ENCODE results near the gene DGKQ. TPM values are rescaled to one million over a fixed set of nuclear protein-coding genes. Genes with fewer than 3 reads are reported as not detected.

The DGKQ gene
- total RNA-seq, 1 experiment from 2014 or later: 15.9 TPM

DNA sequence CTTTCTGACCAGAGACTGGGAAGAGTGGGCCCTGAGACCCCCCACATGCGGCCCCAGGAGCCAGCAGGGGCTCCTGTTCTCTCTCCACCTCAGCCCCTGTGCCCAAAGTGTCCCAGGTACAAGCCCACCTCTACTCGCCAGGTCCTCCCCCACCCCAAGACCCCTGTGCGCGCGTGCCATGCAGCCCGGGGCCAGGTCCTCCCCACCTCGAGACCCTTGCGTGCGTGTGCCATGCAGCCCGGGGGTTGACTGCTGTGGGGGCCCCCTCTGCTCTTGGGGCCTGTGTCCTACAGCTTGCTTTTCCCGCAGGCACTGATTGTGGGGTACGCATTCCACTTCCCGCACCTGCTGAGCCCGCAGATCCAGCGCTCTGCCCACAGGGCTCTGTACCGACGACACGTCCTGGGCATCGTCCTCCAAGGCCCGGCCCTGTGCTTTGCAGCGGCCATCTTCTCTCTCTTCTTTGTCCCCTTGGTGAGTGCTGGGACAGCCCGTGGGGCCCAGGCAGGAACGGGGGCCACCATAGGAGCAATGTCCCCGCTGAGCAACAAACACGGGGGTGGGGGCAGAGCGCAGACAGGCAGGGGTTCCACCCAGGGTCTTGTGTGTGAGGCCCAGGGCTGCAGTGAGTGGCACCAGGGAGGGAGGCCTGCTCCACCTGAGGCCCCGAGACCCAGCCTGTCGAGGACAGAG, 20.3 kb downstream of the DGKQ start:
- BruUV-seq (replicated peaks): no TSS peak
- intact Hi-C loops (cut with micrococcal nuclease): no loop called here

DNA sequence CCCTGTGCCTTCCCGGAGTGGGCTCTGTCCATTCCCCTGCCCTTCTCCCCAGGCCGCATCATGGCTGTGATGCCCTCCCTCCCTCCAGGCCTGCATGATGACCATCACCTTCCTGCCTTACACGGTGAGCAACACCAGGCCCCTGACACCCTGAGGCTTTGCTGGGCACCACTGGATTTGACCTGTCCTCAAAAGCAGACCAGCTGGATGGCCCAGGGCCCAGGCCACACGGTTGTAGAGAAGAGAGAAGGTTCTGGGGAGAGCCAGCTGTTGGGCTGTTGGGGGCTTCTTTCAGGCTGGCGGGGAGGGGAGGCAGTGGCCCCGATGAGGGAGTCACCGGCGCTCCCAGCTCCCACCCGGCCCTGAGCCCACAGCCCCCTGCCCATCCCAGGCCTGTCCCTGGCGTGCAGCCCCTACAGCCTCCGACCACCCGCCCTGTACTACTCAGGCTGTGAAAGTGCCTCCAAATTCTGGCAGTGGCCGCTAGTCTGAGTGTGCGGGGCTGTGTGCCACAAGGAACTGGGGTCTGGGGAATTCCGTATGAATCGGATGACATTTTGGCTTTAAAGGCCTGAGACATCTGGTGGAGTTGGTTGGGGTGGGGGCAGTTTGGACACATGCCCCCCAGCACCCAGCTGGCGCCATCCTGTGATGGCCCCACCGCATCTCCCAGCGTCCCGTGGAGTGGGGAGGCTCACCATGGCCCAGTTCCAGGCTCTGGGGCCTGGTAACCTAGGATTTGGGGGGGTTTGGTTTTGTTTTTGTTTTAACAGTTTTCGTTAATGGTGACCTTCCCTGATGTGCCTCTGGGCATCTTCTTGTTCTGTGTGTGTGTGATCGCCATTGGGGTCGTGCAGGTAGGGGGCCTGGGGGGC, 21.5 kb downstream of the DGKQ start:
- CTCF ChIA-PET: no interaction called here
- Mint-ChIP-seq H3K36me3 (ENCODE audit: insufficient read depth, unreplicated experiment) (no peaks in the 10 kb centered on the region), H3K9me3 (ENCODE audit: unreplicated experiment) (no peaks in the 10 kb centered on the region), H3K4me1 (ENCODE audit: insufficient read depth, unreplicated experiment) (no peaks in the 10 kb centered on the region), H3K4me3 (ENCODE audit: unreplicated experiment) (no peak overlapping the region), H3K27me3 (ENCODE audit: insufficient read depth, unreplicated experiment) (no peaks in the 10 kb centered on the region), H3K27ac (ENCODE audit: low read depth, unreplicated experiment) (no peak overlapping the region)
- no peak for DNase-seq (ENCODE audit: unreplicated experiment)
- BruUV-seq (replicated peaks): no TSS peak
- POLR2A ChIA-PET: no interaction called here
- TF ChIP-seq, protein P1, sequence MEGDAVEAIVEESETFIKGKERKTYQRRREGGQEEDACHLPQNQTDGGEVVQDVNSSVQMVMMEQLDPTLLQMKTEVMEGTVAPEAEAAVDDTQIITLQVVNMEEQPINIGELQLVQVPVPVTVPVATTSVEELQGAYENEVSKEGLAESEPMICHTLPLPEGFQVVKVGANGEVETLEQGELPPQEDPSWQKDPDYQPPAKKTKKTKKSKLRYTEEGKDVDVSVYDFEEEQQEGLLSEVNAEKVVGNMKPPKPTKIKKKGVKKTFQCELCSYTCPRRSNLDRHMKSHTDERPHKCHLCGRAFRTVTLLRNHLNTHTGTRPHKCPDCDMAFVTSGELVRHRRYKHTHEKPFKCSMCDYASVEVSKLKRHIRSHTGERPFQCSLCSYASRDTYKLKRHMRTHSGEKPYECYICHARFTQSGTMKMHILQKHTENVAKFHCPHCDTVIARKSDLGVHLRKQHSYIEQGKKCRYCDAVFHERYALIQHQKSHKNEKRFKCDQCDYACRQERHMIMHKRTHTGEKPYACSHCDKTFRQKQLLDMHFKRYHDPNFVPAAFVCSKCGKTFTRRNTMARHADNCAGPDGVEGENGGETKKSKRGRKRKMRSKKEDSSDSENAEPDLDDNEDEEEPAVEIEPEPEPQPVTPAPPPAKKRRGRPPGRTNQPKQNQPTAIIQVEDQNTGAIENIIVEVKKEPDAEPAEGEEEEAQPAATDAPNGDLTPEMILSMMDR (IDR thresholded peaks at IDR 0.05; ENCODE audit: unreplicated experiment): no peak
- intact Hi-C loops (cut with micrococcal nuclease): no loop called here

More for the DNA sequence above, 20.3 kb downstream of the DGKQ start:
- H3K36me3 Mint-ChIP-seq (ENCODE audit: insufficient read depth, unreplicated experiment): no peaks in the 10 kb centered on the region
- H3K4me3 Mint-ChIP-seq (ENCODE audit: unreplicated experiment): no peak overlapping the region
- H3K9me3 Mint-ChIP-seq (ENCODE audit: unreplicated experiment): no peaks in the 10 kb centered on the region
- H3K4me1 Mint-ChIP-seq (ENCODE audit: insufficient read depth, unreplicated experiment): no peaks in the 10 kb centered on the region
- TF ChIP-seq, protein P1 (IDR thresholded peaks at IDR 0.05; ENCODE audit: unreplicated experiment): no peak
- H3K27ac Mint-ChIP-seq (ENCODE audit: low read depth, unreplicated experiment): no peak overlapping the region
- ChIA-PET CTCF (no interaction called here), POLR2A (no interaction called here)
- DNase-seq (ENCODE audit: unreplicated experiment): no peak
- no peaks in the 10 kb centered on the region for H3K27me3 Mint-ChIP-seq (ENCODE audit: insufficient read depth, unreplicated experiment)

DNA sequence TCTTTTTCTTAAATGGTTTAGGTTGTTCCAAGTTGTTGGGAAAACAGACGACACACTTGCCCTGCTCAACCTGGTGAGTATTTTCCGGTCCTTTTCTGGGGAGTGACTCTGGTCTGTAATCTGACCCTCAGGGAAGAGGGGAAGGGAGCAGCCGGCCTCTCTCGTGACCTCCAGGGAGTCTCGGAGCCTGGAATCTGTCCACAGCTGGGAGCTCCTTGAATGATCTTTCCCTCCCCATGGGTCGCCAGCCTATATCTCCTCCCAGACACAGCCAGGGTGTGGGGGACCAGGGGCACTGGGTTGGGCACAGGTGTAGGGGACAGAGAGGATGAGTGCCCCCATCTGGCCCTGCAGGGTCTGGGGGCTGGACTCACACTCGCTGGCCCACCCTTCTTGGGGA, 22.2 kb downstream of the DGKQ start:
- DNase-seq (ENCODE audit: unreplicated experiment): no peak
- H3K27me3 Mint-ChIP-seq (ENCODE audit: insufficient read depth, unreplicated experiment): no peaks in the 10 kb centered on the region
- H3K9me3 Mint-ChIP-seq (ENCODE audit: unreplicated experiment): no peaks in the 10 kb centered on the region
- ChIA-PET POLR2A (interaction anchor here (0.5 kb wide), 1 partner anchor 275 kb away, joined by 3 read pairs; no protein-coding TSS in a partner anchor), CTCF (no interaction called here)
- H3K36me3 Mint-ChIP-seq (ENCODE audit: insufficient read depth, unreplicated experiment): no peaks in the 10 kb centered on the region
- H3K27ac Mint-ChIP-seq (ENCODE audit: low read depth, unreplicated experiment): no peak overlapping the region
- no peak overlapping the region for H3K4me3 Mint-ChIP-seq (ENCODE audit: unreplicated experiment)
- intact Hi-C loops (cut with micrococcal nuclease): no loop called here
- no peaks in the 10 kb centered on the region for H3K4me1 Mint-ChIP-seq (ENCODE audit: insufficient read depth, unreplicated experiment)
- TF ChIP-seq, protein P1 (IDR thresholded peaks at IDR 0.05; ENCODE audit: unreplicated experiment): no peak
- BruUV-seq (replicated peaks): no TSS peak
